ENCODE results near the gene ZFYVE9. TPM values are rescaled to one million over a fixed set of nuclear protein-coding genes. Genes with fewer than 3 reads are reported as not detected.

Gene ZFYVE9
- total RNA-seq, 4 donors from 2014 or later, result 25.6 to 95.0 (median 48.3) TPM

DNA sequence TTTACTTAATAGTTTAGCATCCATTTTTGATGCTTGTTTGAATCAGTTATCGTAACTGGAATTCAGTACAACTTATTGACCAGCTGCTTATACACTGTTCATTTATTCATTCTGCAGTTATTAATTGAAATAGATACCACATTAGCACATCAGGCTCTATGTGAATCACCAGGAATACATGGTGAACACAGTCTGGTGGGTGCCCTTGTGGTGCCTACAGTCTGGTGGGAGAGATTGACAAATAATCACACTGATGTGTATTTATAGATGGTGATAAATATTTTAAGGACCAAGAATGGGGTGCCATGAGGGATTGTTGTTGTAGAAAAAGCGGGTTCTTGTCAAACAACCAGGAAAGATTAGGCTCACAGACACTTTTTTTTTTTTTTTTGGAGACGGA lies 87.6 kb downstream of the ZFYVE9 start:
- TF ChIP-seq POLR2A (IDR thresholded peaks at IDR 0.05), result no peak
- TF ChIP-seq, protein P1, sequence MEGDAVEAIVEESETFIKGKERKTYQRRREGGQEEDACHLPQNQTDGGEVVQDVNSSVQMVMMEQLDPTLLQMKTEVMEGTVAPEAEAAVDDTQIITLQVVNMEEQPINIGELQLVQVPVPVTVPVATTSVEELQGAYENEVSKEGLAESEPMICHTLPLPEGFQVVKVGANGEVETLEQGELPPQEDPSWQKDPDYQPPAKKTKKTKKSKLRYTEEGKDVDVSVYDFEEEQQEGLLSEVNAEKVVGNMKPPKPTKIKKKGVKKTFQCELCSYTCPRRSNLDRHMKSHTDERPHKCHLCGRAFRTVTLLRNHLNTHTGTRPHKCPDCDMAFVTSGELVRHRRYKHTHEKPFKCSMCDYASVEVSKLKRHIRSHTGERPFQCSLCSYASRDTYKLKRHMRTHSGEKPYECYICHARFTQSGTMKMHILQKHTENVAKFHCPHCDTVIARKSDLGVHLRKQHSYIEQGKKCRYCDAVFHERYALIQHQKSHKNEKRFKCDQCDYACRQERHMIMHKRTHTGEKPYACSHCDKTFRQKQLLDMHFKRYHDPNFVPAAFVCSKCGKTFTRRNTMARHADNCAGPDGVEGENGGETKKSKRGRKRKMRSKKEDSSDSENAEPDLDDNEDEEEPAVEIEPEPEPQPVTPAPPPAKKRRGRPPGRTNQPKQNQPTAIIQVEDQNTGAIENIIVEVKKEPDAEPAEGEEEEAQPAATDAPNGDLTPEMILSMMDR (IDR thresholded peaks at IDR 0.05), result no peak
- H3K9me3 ChIP-seq, result peaks cover 0 to 11% of the 10 kb centered on the region in 2 donors
- no peaks in the 10 kb centered on the region for H3K4me1 ChIP-seq
- intact Hi-C loops (cut with DNase I; ENCODE audit: low total_unique reads), result no loop called here
- H3K36me3 ChIP-seq, result no peaks in the 10 kb centered on the region
- no peaks in the 10 kb centered on the region for H3K27me3 ChIP-seq
- no peak overlapping the region for H3K4me3 ChIP-seq
- no peak for DNase-seq
- no peak overlapping the region for H3K27ac ChIP-seq

DNA sequence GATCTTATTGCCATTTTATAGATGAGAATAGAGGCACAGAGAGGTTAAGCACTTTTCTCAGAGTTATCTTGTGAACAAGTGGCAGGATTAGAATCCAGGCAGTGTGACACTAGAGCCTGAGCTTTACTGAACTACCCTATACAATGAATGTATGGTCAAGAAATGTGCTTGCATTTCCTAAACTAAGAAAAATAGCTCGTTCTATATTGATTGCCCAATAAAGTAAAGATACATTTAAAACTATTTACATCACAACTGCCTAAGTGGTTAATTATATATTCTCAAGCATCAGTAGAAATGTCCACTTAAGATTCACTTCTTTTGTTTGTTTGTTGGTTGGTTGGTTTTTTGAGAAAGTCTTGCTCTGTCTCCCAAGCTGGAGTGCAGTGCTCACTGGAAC lies 91.6 kb downstream of the ZFYVE9 start:
- DNase-seq, result no peak
- H3K27me3 ChIP-seq, result no peaks in the 10 kb centered on the region
- intact Hi-C loops (cut with DNase I; ENCODE audit: low total_unique reads), result no loop called here

DNA sequence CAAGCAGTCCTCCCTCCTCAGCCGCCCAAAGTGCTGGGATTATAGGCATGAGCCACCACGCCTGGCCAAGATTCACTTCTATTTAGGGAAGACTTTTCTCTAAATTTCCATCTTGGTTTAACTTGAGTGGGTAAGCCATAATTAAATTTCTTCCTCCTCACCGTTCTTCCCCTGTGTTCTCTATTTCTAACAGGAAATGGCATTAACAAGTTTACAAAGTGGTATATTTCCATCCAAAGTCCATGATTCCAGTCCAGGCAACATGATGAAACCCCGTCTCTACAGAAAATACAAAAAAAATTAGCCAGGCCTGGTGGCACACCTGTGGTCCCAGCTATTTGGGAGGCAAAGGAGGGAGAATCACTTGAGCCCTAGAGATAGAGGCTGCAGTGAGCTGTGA lies 92.1 kb downstream of the ZFYVE9 start:
- Histone ChIP-seq H3K4me1 (peaks cover 0 to 6% of the 10 kb centered on the region in 2 donors), H3K4me3 (no peak overlapping the region), H3K27me3 (no peaks in the 10 kb centered on the region), H3K9me3 (no peaks in the 10 kb centered on the region), H3K27ac (no peak overlapping the region), H3K36me3 (no peaks in the 10 kb centered on the region)
- intact Hi-C loops (cut with DNase I; ENCODE audit: low total_unique reads), result no loop called here
- no peak for DNase-seq
- TF ChIP-seq, protein P1 (IDR thresholded peaks at IDR 0.05), result no peak
- no peak for TF ChIP-seq POLR2A (IDR thresholded peaks at IDR 0.05)

More for the DNA sequence above, 91.6 kb downstream of the ZFYVE9 start:
- Histone ChIP-seq H3K27ac (no peak overlapping the region), H3K9me3 (no peaks in the 10 kb centered on the region), H3K4me3 (no peak overlapping the region), H3K4me1 (peaks cover 0 to 6% of the 10 kb centered on the region in 2 donors), H3K36me3 (no peaks in the 10 kb centered on the region)
- TF ChIP-seq, protein P1 (IDR thresholded peaks at IDR 0.05), result no peak
- TF ChIP-seq POLR2A (IDR thresholded peaks at IDR 0.05), result no peak

DNA sequence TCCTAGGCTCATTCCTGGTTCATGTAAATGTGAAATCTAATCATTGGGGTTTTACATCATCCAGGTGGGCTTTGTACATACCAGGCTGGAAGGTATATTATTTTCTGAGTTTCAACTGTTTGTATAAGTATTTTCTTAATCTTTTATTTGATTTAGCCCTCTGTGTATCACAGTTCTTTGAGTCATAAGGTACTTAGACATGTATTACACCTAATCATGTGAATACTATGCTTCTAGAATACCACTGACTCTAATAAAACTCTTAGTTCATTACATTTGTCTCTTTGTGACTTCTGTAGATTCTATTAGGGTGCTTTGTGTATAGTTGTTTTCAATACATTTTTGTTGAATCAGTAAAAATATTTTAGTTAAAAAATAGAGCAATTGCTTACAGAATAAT lies 92.8 kb downstream of the ZFYVE9 start:
- Histone ChIP-seq H3K4me1 (peaks cover 0 to 6% of the 10 kb centered on the region in 2 donors), H3K9me3 (no peaks in the 10 kb centered on the region), H3K27ac (no peak overlapping the region), H3K4me3 (no peak overlapping the region), H3K36me3 (no peaks in the 10 kb centered on the region), H3K27me3 (no peaks in the 10 kb centered on the region)
- intact Hi-C loops (cut with DNase I; ENCODE audit: low total_unique reads), result no loop called here
- no peak for DNase-seq
- no peak for TF ChIP-seq POLR2A (IDR thresholded peaks at IDR 0.05)
- TF ChIP-seq, protein P1 (IDR thresholded peaks at IDR 0.05), result no peak

DNA sequence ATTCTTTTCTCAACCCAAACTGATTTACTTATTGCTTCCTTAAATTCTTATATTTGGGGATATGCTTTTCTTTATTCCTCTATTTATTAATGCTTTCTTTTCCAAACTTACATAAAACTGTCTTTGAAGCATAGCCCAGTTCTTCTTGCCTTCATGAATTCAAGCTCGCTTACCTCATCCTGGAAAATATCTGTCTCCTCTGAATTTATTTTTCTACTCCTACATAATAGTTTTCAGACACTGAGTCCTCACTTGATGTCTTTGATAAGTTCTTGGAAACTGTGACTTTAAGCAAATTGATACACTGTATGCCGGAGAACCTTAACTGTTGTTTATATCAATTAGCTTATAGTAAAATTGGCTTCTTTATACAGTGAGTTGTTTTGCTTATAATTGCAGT lies 93.8 kb downstream of the ZFYVE9 start:
- DNase-seq, result no peak
- Histone ChIP-seq H3K4me1 (peaks cover 0 to 6% of the 10 kb centered on the region in 2 donors), H3K4me3 (no peak overlapping the region), H3K27ac (peak overlapping the region in 1 of 2 donors; percentile 23), H3K36me3 (no peaks in the 10 kb centered on the region), H3K27me3 (no peaks in the 10 kb centered on the region), H3K9me3 (no peaks in the 10 kb centered on the region)
- intact Hi-C loops (cut with DNase I; ENCODE audit: low total_unique reads), result no loop called here
- no peak for TF ChIP-seq POLR2A (IDR thresholded peaks at IDR 0.05)
- TF ChIP-seq, protein P1 (IDR thresholded peaks at IDR 0.05), result no peak
